ENCODE data around the gene JAKMIP2. TPM values are rescaled to one million over a fixed set of nuclear protein-coding genes. Genes with fewer than 3 reads are reported as not detected.

The JAKMIP2 gene
- total RNA-seq, 2 experiments from 2014 or later: 1.3 to 1.9 TPM

- ChIA-PET POLR2A (no interaction called here), CTCF (no interaction called here)
Observed at GRCh38 chr5:147538236-147538635, 244.3 kb downstream of the JAKMIP2 start.

Other genes starting within 250 kb of the JAKMIP2 start
- gene SPINK1, start 48.9 kb upstream of the JAKMIP2 start, total RNA-seq: not detected
- gene SCGB3A2, start 96.0 kb upstream of the JAKMIP2 start, total RNA-seq: not detected
- not detected for gene C5orf46, start 123.8 kb upstream of the JAKMIP2 start, total RNA-seq

All from activated CD8-positive, alpha-beta memory T cell treated with anti-CD3 and anti-CD28 coated beads for 36 hours (primary cell).